Skeletal muscle cell (primary cell): ENCODE measurements around the gene SAMD15.
"Not testable (repeated sequence)": the region's sequence is repeated elsewhere in the genome, so short reads cannot be mapped to it uniquely, and the experiment has no call there.

Source experiments
- DNase-seq: peaks from one replicate; pipeline ENCODE4 v3.0.0-alpha.2; 2010; ENCODE audit warnings: low read depth
- H3K4me3 ChIP-seq: 2 replicates; pipeline ENCODE4 v1.5.1; 2011; ENCODE audit warnings: low read depth, mild to moderate bottlenecking, control low read depth, low read length, moderate library complexity

SAMD15 gene

GRCh38 chr14:77375164-77375950 is 1.8 kb upstream of the SAMD15 start:
- peak overlapping the region; percentile 85 for H3K4me3 ChIP-seq
- DNase-seq = no peak

GRCh38 chr14:77375973-77376770 is 1.0 kb upstream of the SAMD15 start:
- DNase-seq = no peak
- H3K4me3 ChIP-seq = peak overlapping the region; percentile 85

- peak overlapping the region; percentile 85 for H3K4me3 ChIP-seq
- DNase-seq = no peak
These were observed 294 bp downstream of the SAMD15 start for GRCh38 chr14:77377502-77377844.

GRCh38 chr14:77378701-77379100 is 1.5 kb downstream of the SAMD15 start:
- H3K4me3 ChIP-seq = no peak overlapping the region
- no peak for DNase-seq

GRCh38 chr14:77390188-77390587 is 13.0 kb downstream of the SAMD15 start:
- DNase-seq = no peak
- H3K4me3 ChIP-seq = no peak overlapping the region

GRCh38 chr14:77400216-77400615 is 23.0 kb downstream of the SAMD15 start:
- no peak for DNase-seq
- H3K4me3 ChIP-seq = no peak overlapping the region

- DNase-seq = no peak
- H3K4me3 ChIP-seq = no peak overlapping the region
These were observed 26.6 kb downstream of the SAMD15 start for GRCh38 chr14:77403768-77404167.

GRCh38 chr14:77406086-77406485 is 28.9 kb downstream of the SAMD15 start:
- no peak overlapping the region for H3K4me3 ChIP-seq
- DNase-seq = no peak

GRCh38 chr14:77406718-77407117 is 29.5 kb downstream of the SAMD15 start:
- no peak overlapping the region for H3K4me3 ChIP-seq
- no peak for DNase-seq

- H3K4me3 ChIP-seq = no peak overlapping the region
- DNase-seq = no peak
These were observed 30.0 kb downstream of the SAMD15 start for GRCh38 chr14:77407158-77407557.

- no peak overlapping the region for H3K4me3 ChIP-seq
These were observed 32.0 kb downstream of the SAMD15 start for GRCh38 chr14:77409131-77409533.

GRCh38 chr14:77415403-77416030 is 38.3 kb downstream of the SAMD15 start:
- not testable (repeated sequence) for H3K4me3 ChIP-seq, DNase-seq

More at GRCh38 chr14:77409131-77409533, 32.0 kb downstream of the SAMD15 start:
- DNase-seq = no peak

- not testable (repeated sequence) for DNase-seq, H3K4me3 ChIP-seq
These were observed 38.9 kb downstream of the SAMD15 start for GRCh38 chr14:77416098-77416497.

GRCh38 chr14:77416836-77417235 is 39.7 kb downstream of the SAMD15 start:
- H3K4me3 ChIP-seq = no peak overlapping the region
- DNase-seq = no peak

- H3K4me3 ChIP-seq = no peak overlapping the region
- DNase-seq = peak; percentile 9
These were observed 44.0 kb downstream of the SAMD15 start for GRCh38 chr14:77421201-77421600.

GRCh38 chr14:77423423-77423822 is 46.2 kb downstream of the SAMD15 start, which contains the start of gene NOXRED1:
NOXRED1 (minus strand) TSS chr14:77423523; CDS start chr14:77422889, 634 bp downstream.
- no peak within 1 kb of the TSS for H3K4me3 ChIP-seq
- DNase-seq = no peak

- DNase-seq = no peak
- H3K4me3 ChIP-seq = no peak overlapping the region
These were observed 47.7 kb downstream of the SAMD15 start for GRCh38 chr14:77424862-77425261.

GRCh38 chr14:77426396-77426795 is 49.2 kb downstream of the SAMD15 start:
- H3K4me3 ChIP-seq = no peak overlapping the region
- no peak for DNase-seq

GRCh38 chr14:77436042-77436441 is 58.9 kb downstream of the SAMD15 start:
- no peak overlapping the region for H3K4me3 ChIP-seq
- no peak for DNase-seq

- DNase-seq = no peak
- H3K4me3 ChIP-seq = no peak overlapping the region
These were observed 61.4 kb downstream of the SAMD15 start for GRCh38 chr14:77438596-77438995.
